GM21576 (cell line): Measurements from ENCODE around the gene DUSP12.
"Not testable (repeated sequence)": the region's sequence is repeated elsewhere in the genome, so short reads cannot be mapped to it uniquely, and the experiment has no call there.

ENCODE experiments used
- ATAC-seq: cut with Tn5 transposase; IDR thresholded peaks from one replicate; pipeline ENCODE4 v1.9.1; 2021; ENCODE audit warnings: mild to moderate bottlenecking, moderate library complexity; ENCODE audit not compliant: unreplicated experiment

The DUSP12 gene

DNA sequence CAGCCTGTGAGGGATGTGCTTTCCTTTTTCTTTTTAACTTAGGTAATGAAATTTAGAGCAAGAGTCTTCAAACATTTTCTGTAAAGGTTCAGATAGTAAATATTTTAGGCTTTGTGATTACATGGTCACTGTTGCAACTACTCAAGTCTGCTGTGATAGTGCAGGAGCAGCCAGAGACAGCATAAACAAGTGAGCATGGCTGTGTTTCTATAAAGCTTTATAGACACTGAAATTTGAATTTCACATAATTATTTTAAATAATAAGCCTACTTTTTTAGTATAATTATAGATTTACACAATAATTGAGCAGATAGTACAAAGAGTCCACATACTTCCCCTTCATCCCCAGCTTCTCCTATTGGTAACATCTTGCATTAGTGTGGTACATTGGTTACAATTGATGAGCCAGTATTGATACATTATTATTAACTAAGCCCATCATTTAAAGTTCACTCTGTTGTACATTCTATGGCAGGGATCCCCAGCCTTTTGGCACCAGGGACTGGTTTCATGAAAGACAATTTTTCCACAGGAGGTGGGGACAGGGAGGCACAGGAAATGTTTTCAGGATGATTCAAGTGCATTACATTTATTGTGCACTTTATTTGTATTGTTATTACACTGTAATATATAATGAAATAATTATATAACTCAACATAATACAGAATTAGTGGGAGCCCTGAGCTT is 19.5 kb downstream of the DUSP12 start:
- no peak for ATAC-seq

GRCh38 chr1:161769673-161770045 is 20.1 kb downstream of the DUSP12 start:
- ATAC-seq = not testable (repeated sequence)

DNA sequence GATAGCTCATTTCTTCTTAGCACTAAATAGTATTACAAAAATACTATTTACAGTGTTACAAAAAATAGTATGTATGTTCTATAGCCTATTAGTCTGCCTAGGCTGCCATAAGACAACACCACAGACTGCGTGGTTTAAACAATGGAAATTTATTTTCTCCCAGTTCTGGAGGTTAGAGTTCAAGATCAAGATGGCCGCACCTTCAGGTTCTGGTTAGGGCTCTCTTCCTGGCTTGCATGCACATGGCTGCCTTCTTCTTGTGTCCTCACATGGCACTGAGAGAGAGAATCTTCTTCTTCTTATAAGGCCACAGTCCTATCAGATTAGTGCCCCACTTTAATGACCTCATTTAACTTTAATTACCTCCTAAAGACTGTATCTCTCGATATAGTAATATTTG is 20.7 kb downstream of the DUSP12 start:
- ATAC-seq = no peak

DNA sequence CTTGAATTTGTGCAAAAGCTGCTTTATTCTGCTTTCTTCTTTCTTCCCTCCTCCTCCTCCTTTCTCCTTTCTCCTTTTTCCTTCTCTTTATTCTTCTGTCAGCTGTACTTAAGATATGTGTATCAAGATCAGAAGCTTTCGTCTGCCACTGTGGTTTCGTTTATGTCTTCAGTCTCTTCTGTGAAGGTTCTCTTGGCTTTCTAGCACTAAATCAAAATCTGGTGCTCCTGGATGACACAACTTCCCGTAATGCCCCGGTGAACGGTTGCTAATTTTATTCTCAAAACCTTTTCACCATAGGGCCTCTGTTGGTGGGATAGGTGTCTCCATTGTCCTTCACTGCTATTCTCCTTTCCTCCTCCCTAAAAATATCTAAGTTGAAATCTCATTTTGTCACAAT is 21.6 kb downstream of the DUSP12 start:
- ATAC-seq = no peak

GRCh38 chr1:161771973-161772372 is 22.4 kb downstream of the DUSP12 start:
- ATAC-seq = no peak

DNA sequence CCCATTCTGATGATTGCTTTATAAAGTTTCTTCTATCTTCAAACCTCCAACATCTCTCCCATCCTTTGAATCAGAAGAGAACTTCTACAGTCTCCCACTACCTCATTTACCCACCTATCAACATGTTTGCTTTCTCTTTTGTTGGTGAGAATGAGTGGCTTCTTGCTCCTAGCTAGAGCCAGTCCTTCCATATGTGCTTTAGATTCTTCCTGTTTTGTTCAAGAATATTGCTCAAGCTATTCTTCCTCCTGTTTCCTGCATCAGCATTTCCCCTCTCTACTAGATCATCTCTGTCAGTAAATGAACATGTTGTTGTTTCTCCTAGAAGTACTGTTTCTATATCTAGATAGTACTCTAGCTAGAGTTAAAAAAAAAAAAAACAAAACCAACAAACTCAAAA is 22.8 kb downstream of the DUSP12 start:
- ATAC-seq = no peak

GRCh38 chr1:161773791-161774190 is 24.2 kb downstream of the DUSP12 start:
- ATAC-seq = no peak

GRCh38 chr1:161777261-161777660 is 27.7 kb downstream of the DUSP12 start:
- ATAC-seq = no peak

GRCh38 chr1:161778522-161778921 is 28.9 kb downstream of the DUSP12 start:
- no peak for ATAC-seq

- no peak for ATAC-seq
These were observed 29.8 kb downstream of the DUSP12 start for GRCh38 chr1:161779393-161779792.

DNA sequence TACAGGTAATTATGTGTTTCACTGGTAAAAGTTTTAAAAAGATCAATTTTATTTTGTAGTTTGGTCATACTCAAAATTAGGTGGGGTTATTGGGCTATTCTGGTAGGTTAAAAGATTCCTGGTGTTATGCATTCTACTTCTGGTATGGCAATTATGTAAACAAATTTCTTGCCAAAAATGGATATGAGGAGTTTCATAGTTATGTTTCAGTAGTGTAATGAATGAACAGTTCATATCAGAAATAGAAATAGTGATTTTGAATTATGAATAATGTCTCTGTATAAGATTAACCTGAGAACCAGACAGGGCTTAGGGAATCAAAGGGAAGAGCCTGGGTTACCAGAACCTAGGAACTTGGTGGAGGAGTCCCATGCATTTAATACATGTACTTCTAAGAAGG is 32.4 kb downstream of the DUSP12 start:
- no peak for ATAC-seq

DNA sequence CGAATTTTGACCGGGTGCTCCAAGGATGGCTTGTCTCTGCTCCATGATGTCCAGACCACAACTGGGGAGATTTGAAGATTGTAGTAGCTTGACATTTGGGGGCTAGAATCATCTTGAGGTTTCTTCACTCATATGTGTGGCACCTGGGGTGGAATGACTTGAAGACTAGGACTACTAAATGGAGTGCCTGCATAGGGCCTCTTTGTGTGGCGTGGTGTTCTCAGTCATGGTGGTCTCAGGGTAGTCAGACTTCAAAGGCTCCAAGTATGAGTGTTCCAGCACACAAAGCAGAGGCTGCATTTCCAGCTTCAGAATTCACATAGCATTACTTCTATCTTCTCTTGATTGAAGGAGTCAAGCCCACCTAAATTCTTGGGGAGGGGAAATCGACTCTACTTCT is 33.3 kb downstream of the DUSP12 start:
- ATAC-seq = no peak

DNA sequence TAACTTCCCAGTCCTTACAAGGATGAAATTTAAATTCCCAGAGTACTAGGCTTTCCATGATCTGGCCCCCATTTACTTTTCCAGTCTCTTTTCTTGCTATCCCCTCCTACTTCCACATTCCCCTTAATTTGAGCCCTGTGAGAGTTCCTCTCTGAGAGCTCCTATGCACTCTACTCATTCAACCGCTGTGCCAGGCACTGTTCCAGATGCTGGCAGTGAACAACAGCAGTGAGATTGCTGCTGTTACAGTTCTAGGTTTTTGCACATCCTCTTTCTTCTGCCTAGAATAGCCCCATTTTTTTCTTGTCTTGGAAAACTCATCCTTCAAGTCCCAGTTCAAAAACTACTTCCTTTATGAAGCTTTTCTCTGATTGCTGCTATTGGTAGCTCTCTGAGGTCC is 35.4 kb downstream of the DUSP12 start:
- no peak for ATAC-seq

- ATAC-seq = no peak
These were observed 37.8 kb downstream of the DUSP12 start for GRCh38 chr1:161787355-161787754.

DNA sequence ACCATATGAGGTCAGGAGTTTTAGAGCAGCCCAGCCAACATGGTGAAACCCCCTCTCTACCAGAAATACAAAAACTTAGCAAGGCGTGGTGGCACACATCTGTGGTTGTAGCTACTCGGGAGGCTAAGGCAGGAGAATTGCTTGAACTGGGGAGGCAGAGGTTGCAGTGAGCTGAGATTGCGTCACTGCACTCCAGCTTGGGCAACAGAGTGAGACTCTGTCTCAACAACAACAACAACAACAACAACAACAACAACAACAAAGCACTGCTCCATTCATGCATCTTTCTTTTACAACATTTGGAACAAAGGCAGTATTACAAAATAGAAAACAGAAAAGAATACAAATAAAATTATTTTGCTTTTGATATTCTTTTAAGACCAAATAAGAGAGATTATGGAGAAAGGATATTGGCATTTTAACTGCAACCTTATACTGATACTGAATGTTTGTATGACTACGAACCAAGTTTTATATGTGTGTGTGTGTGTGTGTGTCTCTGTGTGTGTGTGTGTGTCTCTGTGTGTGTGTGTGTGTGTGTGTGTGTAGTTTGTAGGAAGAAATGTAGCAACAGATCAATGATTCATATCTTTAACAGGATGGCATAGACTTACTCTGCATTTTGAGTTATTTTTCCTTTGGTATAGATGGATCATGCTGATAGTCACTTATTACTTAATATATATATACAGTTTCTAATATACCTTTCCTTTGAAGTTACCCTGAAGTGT is 41.2 kb downstream of the DUSP12 start:
- ATAC-seq = no peak

DNA sequence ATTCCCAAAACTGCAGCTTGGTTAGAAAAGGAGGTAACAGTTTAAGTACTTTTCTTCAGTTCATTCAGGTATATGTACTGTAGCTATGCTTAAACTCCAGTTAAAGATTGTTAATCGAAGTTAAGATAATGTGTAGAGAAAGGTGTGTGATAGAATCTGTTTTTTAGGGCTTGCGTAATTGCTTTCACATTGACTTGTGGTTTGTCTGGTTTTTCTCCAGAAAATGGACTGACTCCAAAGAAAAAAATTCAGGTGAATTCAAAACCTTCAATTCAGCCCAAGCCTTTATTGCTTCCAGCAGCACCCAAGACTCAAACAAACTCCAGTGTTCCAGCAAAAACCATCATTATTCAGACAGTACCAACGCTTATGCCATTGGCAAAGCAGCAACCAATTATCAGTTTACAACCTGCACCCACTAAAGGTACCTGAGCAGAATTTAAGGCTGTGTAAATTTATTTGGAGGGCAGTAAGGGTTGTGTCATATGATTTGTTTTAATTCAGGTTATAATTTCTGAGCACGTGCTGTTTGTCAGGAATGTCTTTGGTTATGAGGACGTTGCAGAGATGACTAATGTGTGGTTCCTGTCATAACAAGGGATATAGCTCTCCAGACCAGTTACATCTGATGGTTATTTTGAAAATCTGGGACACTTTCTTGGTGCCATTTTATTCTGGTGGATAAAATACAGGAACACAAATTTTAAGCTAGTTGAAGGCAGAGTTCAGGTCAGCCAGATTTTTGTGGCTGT is 42.5 kb downstream of the DUSP12 start:
- no peak for ATAC-seq

DNA sequence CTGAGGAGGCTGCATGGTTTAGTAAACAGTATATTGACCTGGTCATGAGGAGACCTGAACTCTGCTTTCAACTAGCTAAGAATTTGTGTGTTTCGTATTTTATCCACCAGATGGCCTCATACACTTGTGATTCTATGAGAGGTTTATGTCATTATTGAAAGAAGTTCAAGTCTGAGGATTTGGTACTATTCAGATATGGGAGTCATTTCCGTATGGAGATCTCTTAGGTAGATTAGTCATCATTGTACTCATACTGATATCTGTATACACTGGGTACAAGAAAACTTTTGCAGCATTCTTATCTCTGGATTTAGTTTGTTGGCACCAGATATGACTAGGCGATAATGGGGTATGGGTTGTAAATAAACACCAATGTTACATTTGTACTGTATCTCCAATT is 43.2 kb downstream of the DUSP12 start:
- ATAC-seq = no peak

DNA sequence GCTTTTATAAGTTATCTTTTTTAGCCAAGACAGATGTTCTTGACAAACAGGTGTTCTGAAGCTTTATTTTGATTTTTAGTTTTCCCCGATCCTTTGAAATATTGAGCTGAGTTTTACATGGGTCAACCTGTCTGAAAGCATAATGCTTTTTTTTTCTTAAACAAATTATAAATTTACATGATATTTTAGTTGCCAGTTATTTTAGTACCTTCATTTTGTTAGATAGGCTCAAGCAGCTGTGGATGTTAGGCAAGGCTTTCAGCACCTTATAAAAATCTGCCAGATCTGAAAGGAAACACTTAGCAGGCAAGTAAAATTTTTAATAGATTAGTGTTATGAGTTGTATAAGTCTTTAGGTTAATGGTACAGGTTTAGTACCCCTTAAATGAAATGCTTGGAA is 50.2 kb downstream of the DUSP12 start:
- no peak for ATAC-seq

GRCh38 chr1:161801955-161802354 is 52.4 kb downstream of the DUSP12 start:
- no peak for ATAC-seq

GRCh38 chr1:161803181-161803580 is 53.6 kb downstream of the DUSP12 start:
- no peak for ATAC-seq

GRCh38 chr1:161805399-161806197 is 56.0 kb downstream of the DUSP12 start:
- no peak for ATAC-seq
